Measurements from ENCODE around the gene IPPK.
"Not testable (repeated sequence)": the region's sequence is repeated elsewhere in the genome, so short reads cannot be mapped to it uniquely, and the experiment has no call there.

The IPPK gene

GRCh38 chr9:92599938-92600461 is 69.9 kb downstream of the IPPK start:
- no peak for DNase-seq (ENCODE audit: low spot score)
- no peak for TF ChIP-seq CTCF (IDR thresholded peaks at IDR 0.05; ENCODE audit: borderline replicate concordance, control extremely low read depth, extremely low read depth, insufficient read depth, missing control alignments)
- in situ Hi-C loops (cut with MboI; ENCODE audit: low sequenced_read_pairs, unreplicated experiment) = no loop called here

- TF ChIP-seq CTCF (IDR thresholded peaks at IDR 0.05; ENCODE audit: borderline replicate concordance, control extremely low read depth, extremely low read depth, insufficient read depth, missing control alignments) = no peak
- no peak for DNase-seq (ENCODE audit: low spot score)
- in situ Hi-C loops (cut with MboI; ENCODE audit: low sequenced_read_pairs, unreplicated experiment) = no loop called here
Measured at GRCh38 chr9:92598382-92598781, 71.5 kb downstream of the IPPK start.

GRCh38 chr9:92595930-92596329 is 74.0 kb downstream of the IPPK start:
- in situ Hi-C loops (cut with MboI; ENCODE audit: low sequenced_read_pairs, unreplicated experiment) = no loop called here
- no peak for DNase-seq (ENCODE audit: low spot score)
- no peak for TF ChIP-seq CTCF (IDR thresholded peaks at IDR 0.05; ENCODE audit: borderline replicate concordance, control extremely low read depth, extremely low read depth, insufficient read depth, missing control alignments)

GRCh38 chr9:92595075-92595474 is 74.9 kb downstream of the IPPK start:
- DNase-seq (ENCODE audit: low spot score); in situ Hi-C loops (cut with MboI; ENCODE audit: low sequenced_read_pairs, unreplicated experiment): not testable (repeated sequence)

- in situ Hi-C loops (cut with MboI; ENCODE audit: low sequenced_read_pairs, unreplicated experiment) = no loop called here
- no peak for DNase-seq (ENCODE audit: low spot score)
Measured at GRCh38 chr9:92592946-92593861, 76.7 kb downstream of the IPPK start.

GRCh38 chr9:92592537-92592936 is 77.4 kb downstream of the IPPK start:
- no peak for DNase-seq (ENCODE audit: low spot score)
- no peak for TF ChIP-seq CTCF (IDR thresholded peaks at IDR 0.05; ENCODE audit: borderline replicate concordance, control extremely low read depth, extremely low read depth, insufficient read depth, missing control alignments)
- in situ Hi-C loops (cut with MboI; ENCODE audit: low sequenced_read_pairs, unreplicated experiment) = no loop called here

More at GRCh38 chr9:92592946-92593861, 76.7 kb downstream of the IPPK start:
- no peak for TF ChIP-seq CTCF (IDR thresholded peaks at IDR 0.05; ENCODE audit: borderline replicate concordance, control extremely low read depth, extremely low read depth, insufficient read depth, missing control alignments)

- in situ Hi-C loops (cut with MboI; ENCODE audit: low sequenced_read_pairs, unreplicated experiment) = no loop called here
- no peak for DNase-seq (ENCODE audit: low spot score)
- TF ChIP-seq CTCF (IDR thresholded peaks at IDR 0.05; ENCODE audit: borderline replicate concordance, control extremely low read depth, extremely low read depth, insufficient read depth, missing control alignments) = no peak
Measured at GRCh38 chr9:92590377-92590776, 79.6 kb downstream of the IPPK start.
